Testis (tissue), 2 donors: ENCODE data around the gene METAP1D.

Experiments
- POLR2A ChIP-seq: fragments of 450-650 bp; IDR thresholded peaks from one replicate; pipeline ENCODE4 v1.6.1; 2017; ENCODE audit warnings: antibody characterized with exemption, mild to moderate bottlenecking, moderate library complexity
- TF ChIP-seq, protein P1 (sequence below), 3 experiments: fragments of 450-650 bp in 2 of 3; fragments of 200-600 bp in 1 of 3; sonication (generic) in 1 of 3; IDR thresholded peaks; one replicate each; pipeline ENCODE4 v1.5.1; 2016 to 2019; ENCODE audit warnings: antibody characterized with exemption in 3 of 3, mild to moderate bottlenecking in 2 of 3, moderate library complexity in 1 of 3

GRCh38 chr2:171966235-171966634, 33.5 kb upstream of the METAP1D start:
- TF ChIP-seq, protein P1, sequence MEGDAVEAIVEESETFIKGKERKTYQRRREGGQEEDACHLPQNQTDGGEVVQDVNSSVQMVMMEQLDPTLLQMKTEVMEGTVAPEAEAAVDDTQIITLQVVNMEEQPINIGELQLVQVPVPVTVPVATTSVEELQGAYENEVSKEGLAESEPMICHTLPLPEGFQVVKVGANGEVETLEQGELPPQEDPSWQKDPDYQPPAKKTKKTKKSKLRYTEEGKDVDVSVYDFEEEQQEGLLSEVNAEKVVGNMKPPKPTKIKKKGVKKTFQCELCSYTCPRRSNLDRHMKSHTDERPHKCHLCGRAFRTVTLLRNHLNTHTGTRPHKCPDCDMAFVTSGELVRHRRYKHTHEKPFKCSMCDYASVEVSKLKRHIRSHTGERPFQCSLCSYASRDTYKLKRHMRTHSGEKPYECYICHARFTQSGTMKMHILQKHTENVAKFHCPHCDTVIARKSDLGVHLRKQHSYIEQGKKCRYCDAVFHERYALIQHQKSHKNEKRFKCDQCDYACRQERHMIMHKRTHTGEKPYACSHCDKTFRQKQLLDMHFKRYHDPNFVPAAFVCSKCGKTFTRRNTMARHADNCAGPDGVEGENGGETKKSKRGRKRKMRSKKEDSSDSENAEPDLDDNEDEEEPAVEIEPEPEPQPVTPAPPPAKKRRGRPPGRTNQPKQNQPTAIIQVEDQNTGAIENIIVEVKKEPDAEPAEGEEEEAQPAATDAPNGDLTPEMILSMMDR (IDR thresholded peaks at IDR 0.05), result no peak
- TF ChIP-seq POLR2A, result no peak
